Muscle of back (tissue), 11 donors: ENCODE data around the gene RIPPLY3. TPM values are rescaled to one million over a fixed set of nuclear protein-coding genes. Genes with fewer than 3 reads are reported as not detected.
"Not testable (repeated sequence)": the region's sequence is repeated elsewhere in the genome, so short reads cannot be mapped to it uniquely, and the experiment has no call there.

Source experiments
- DNase-seq, 3 donors: peaks; one replicate each; pipeline versions ENCODE4 v3.0.0 to v3.0.0-alpha.2; 2013
- polyA plus RNA-seq, 10 donors: library from polyadenylated mRNA; unstranded; fragments of 120-200 nt; gene quantifications; one replicate each; pipeline ENCODE4 v1.2.1, GENCODE V29; 2013; ENCODE audit not compliant: insufficient read length in 10 of 10

The RIPPLY3 gene
- polyA plus RNA-seq, 10 donors: 0.09 to 0.24 (median 0.17) TPM; not detected in 1

DNA sequence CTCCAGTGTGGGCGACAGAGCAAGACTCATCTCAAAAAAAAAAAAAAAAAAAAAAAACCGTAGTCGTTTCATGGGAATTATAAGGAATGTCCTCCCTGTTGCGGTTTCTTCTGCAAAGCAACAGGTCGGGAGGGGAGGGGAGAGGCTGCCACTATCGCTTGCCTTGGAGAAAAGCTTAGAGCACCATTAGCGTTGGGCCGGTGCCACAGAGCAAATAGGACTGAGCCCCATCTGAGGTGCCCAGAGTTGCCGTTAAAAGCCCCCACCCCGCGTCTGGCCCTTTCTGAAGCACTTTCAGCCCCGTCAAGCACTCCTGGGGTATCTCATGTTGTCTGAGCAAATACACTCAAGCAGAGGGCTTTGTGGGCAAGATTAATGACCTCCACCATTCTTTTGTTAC is 2.2 kb downstream of the RIPPLY3 start:
- no peak for DNase-seq

DNA sequence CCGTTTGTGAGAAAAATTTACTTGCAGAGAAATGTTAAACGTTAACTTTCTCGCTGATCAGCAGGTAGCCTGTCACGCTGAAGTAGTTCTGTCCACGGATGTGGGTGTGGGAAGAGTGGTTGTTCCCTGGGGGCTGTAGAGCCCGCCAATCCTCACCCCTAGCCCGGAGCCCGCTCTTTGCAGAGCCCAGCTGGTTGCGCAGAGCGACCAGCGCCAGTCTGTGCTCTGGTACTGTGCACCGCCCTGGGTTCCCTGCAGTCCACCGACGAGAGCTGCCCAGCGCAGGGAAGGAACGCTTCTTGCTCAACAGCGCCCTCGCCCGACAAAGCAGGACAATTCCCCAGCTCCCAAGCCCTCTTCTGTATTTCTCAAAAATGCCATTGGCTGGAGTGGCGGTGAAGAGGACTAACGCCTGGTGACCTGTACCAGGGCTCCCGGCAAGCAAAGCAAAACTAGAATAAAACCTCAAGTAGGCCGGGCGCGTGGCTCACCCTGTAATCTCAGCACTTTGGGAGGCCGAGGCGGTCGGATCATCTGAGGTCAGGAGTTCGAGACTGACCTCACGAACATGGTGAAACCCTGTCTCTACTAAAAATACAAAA is 3.3 kb downstream of the RIPPLY3 start:
- DNase-seq: peak; percentile 61 to 82 (median 79)

DNA sequence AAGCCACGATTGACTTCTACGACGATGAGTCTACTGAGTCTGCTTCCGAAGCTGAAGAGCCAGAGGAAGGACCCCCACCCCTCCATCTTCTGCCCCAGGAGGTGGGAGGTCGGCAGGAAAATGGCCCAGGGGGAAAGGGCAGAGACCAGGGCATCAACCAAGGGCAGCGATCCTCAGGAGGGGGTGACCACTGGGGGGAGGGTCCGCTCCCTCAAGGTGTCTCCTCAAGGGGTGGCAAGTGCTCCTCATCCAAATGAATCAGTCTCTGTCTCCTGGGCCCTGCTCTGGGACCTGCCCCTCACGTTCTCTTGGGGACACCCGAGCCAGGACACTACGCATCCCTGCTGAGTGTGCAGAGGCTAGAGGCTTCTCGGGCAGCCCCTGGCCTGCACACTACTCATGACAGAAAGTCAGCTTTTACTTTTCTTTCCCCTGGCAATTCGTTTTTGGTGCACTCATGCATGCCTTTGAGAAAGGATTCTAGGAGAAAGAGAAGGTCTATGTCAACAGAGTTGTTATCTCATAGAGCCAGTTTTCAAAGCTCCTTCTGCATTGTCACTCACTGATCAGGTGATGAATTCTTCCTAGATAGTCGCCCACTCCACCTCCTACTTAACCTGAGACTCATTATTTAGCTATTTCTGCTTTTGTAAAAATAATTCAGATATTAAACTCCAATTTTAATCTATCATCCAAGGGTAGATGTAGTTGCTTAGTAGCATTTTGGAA is 11.6 kb downstream of the RIPPLY3 start:
- DNase-seq: no peak

DNA sequence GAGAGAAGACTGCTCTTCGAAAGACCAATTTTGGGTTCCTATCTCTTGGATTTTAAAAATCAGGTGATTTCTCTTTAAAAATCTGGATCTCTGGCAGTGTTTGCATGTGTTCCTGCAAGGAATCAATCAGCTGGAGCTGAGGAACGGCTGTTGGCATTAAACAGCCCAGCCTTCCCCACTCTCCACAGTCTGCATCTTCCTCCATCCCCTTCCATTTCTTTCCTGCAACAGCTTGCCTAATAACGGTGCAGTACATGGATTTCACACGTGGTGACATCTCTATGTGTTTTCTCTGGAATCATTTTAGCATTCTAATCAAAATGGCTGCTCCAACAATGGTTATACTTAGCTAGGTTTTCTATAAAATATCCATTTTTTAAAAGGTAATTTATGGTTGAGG is 20.0 kb downstream of the RIPPLY3 start:
- no peak for DNase-seq

DNA sequence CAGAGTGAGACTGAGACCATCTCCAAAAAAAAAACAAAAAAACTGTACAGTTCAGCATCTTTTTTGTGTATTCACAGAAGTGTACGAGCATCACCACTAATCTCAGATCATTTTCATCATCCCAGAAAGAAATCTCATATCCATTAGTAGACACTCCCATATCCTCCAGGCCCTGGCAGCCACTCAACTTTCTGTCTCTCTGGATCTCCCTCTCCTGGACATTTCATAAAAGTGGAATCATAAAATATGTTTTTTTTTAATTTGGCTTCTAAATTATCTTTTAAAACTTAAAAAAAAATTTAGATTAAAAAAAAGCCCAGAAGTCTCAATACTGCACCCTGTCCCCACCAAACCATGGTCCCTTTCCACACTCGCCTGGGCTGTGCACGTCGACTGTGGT is 22.1 kb downstream of the RIPPLY3 start:
- no peak for DNase-seq

DNA sequence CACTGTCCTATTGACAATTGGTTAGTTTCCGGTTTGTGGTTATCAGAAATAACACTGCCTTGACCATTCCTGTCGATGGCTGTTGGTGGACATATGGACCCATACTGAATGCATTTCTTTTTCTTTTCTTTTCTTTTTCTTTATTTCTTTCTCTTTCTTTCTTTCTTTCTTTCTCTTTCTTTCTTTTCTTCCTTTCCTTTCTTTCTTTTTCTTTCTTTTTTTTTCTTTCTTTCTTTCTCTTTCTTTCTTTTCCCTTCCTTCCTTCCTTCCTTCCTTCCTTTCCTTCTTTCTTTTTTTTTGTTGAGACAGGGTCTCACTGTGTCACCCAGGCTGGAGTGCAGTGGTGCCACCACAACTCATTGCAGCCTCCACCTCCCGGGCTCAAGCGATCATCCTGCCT is 24.4 kb downstream of the RIPPLY3 start:
- DNase-seq: no peak

DNA sequence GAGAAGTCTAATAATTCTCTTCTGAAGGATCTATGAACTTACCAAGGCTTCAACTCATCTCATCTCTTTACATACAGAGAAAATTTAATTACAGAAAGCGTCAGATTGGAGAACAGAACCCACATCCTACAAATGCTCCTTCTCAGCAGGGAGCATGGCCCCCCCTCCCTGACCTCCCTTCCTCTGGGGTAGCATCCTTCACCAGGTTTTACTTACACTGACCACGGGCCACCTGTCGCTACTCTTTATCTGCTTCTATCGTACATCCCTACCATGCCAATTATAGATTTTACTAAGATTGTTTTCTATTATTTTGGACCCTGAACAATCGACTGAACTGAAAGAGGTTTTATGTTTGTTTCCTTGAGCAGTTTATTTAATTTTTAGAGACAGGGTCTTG is 25.8 kb downstream of the RIPPLY3 start:
- no peak for DNase-seq

DNA sequence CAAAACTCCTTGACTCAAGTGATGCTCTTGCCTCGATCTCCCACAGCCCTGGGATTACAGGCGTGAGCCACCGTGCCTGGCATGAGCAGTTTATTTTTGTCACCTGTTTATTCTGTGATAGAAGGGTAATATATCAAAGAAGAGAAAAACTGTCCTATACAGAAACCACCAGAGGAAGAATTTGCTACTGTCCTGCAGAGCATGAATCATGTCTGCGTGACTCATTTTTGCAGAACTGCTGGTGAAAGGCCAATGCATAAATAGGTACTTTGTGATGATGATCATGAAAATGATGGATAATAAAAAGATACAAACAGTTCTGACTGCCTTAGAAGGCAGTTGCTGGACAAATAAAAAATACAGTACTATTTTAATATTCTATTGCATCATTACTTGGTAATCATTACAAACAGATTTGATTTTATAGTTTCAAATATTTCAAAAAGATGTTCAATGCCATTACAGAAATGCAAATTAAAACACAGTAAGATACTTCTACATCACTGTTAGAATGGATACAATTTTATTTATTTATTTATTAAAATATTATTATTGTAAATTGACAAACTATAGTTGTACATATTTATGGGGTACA is 26.5 kb downstream of the RIPPLY3 start:
- peak in 1 of 3 donors; percentile 7 for DNase-seq

DNA sequence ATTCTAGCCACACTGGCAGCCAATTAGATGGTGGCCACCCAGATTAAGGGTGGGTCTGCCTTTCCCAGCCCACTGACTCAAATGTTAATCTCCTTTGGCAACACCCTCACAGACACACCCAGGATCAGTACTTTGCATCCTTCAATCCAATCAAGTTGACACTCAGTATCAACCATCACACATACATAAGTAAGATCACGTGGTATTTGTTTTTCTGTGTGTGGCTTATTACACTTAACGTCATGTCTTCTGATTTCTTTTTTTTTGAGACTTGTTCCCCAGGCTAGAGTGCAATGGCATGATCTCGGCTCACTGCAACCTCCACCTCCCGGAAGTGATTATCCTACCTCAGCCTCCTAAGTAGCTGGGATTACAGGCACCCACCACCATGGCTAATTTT is 27.9 kb downstream of the RIPPLY3 start:
- DNase-seq: not testable (repeated sequence)

DNA sequence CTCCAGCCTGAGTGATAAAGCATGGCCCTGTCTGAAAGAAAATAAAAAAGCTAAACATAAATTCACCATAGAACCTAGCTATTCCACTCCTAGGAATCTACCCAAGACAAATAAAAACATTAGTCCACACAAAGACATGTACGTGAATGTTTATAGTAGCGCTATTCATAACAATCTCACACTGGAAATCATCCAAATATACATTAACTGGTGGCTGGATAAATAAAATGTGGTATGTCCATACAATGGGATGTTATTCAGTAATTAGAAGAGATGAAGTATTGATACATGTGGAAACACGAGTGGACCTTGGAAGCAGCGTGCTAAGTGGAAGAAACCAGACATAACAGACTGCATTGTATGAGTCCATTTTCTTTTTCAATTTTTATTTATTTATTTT is 29.7 kb downstream of the RIPPLY3 start:
- no peak for DNase-seq

DNA sequence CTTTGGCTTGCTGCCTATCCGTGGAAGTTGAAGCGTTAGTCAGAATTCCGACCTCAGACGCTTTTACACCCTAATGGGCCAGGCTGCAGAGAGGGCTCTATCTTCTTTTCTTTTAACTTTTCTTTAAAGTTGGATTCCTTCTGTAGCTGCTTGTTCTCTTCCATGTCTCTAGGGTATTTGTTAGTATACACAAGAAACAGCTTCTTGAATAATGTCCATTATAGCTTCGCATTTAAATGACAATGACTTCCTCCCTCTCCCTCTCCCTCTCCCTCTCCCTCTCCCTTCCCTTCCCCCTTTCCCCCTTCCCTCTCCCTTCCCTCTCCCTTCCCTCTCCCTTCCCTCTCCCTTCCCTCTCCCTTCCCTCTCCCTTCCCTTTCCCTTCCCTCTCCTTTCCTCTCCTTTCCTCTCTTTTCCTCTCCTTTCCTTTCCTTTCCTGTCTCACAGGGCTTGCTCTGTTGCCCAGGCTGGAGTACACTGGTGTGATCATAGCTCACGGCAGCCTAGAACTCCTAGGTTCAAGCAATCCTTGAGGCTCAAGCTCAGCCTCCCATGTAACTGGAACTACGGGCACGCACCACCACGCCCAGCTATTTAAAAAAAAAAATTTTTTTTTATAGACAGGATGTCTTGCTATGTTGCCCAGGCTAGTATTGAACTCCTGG is 33.0 kb downstream of the RIPPLY3 start:
- no peak for DNase-seq

DNA sequence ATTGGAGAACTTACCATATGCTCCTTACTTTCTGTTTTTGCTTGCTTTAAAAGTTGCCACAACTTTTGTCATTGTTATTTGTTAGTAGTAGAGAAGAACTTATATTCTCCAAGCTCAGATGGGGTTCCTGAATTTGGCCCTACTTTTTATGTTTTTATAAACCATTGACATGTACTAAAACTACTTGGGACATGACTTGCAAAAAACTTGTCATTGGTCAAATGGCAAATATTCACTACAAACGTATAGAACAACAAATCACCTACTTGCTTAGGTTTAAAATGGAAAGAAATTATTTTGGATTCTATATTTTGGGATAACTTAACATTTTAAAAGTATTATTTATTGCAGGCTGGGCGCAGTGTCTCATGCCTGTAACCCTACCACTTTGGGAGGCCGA is 33.7 kb downstream of the RIPPLY3 start:
- DNase-seq: no peak

DNA sequence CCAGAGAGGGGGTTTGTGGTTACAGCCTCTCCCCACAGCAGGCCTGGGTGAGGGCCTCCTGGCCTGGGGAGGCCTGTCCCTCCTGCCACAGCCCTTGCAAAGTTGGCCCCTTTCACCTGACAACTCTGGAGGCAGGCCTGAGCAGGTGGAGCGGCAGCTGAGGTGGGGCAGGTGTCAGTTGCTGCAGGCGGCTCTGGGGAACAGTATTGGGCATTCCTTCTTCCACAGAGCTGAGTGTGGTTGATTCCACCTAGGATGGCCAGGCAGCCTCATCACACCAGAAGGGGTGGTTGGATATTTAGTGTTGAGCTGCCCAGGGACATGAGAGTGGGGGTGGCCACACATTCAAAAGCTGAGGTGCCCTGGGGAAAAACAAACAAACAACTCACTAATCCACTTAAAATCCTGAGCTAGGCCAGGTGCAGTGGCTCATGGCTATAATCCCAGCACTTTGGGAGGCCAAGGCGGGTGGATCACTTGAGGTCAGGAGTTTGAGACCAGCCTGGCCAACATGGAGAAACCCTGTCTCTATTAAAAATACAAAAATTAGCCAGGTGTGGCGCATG is 35.3 kb downstream of the RIPPLY3 start:
- DNase-seq: no peak

DNA sequence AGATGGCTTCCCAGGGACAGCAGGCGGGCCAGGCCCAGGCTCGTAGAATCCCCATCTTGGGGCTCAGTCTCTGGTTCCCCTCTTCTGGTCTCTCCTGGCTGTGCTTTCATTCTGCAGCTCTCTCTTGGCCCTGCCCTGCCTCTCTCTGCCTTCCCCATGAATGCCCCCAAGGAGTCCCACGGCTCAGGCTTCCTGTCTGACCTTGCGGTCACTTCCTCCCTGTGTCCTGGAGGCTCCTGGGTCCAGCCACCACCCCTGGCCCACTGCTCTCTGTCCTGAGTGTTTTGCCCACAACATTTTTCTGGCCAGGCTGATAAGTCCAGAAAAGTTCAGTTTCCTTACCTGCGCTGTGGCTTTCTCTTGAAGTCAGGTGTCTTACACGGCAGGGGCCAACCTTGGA is 37.3 kb downstream of the RIPPLY3 start:
- no peak for DNase-seq

DNA sequence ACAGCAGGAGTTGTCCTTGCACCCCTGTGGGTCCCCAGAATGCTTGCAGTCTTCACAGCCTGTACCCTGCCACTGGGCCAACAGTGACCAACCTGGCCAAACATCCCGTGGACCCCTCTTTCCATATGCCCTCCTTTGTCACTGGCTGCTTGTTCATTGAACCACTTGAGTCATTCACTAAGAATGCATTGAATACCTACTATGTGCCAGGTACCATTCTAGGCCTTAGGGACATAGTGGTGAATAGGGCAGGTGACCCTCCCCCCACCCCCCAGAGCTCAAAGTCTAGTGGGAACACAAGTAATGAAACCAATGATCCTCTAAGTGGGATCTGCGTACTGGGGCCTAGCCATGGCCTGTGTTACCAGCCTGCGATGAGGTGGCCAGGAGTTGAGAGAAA is 38.1 kb downstream of the RIPPLY3 start:
- DNase-seq: no peak

DNA sequence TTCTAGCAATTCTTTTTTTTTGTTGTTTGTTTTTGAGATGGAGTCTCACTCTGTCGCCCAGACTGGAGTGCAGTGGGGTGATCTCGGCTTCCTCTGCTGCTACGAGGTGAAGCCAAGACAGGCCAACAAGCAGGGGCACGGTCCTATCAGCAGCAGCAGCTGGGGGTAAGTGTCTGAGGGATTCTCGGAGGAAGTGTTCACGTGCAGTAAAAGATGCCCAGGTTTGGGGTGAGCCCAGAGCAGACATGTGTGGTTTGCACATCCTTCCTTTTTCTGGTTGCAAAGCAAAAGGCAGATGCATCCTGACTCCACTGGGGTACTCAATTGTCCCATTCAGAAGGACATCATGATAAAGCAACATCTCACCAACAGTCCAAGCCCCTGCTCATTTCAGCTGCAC is 38.6 kb downstream of the RIPPLY3 start:
- DNase-seq: no peak

DNA sequence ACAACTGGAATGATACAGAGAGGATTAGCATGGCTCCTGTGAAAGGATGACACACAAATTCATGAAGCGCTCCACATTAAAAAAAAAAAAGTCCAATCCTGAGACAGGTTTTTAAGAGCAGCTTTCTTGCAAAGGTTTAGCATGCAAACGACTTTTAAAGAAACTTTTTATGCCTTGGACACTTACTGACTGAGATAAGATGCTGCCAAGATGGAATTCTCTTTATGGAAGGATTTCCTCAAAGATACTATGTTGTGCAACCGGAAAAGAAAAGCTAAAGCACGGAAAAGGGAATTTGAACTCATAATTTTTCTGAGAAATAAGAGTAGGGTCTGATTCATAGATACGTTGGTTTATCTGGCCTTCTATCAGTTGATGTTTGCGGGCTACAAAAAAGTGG is 39.1 kb downstream of the RIPPLY3 start:
- no peak for DNase-seq

DNA sequence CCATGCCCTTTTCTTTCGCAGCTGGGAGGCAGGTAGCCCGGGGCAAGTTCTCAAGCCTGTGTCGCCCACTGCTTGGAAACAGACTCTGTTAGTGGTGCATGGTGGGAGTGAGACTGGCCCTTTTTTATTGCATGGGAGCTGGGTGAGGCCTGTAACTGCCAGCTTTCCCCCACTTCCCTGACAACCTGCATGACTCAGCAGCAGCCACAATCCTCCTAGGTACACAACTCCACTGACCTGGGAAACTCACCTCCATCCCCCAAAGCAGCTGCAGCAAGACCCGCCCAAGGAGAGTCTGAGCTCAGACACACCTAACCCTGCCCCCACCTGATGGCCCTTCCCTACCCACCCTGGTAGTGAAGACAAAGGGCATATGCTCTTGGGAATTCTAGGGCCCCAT is 40.6 kb downstream of the RIPPLY3 start:
- no peak for DNase-seq

DNA sequence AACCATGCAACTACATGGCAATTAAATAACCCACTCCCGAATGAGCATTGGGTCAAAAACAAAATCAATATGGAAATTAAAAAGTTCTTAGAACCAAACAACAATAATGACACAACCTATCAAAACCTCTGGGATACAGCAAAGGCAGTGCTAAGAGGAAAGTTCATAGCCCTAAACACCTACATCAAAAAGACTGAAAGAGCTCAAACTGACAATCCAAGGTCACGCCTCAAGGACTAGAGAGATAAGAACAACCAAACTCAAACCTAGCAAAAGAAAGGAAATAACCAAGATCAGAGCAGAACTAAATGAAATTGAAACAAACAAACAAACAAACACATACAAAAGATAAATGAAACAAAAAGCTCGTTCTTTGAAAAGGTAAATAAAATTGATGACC is 43.2 kb downstream of the RIPPLY3 start:
- not testable (repeated sequence) for DNase-seq

DNA sequence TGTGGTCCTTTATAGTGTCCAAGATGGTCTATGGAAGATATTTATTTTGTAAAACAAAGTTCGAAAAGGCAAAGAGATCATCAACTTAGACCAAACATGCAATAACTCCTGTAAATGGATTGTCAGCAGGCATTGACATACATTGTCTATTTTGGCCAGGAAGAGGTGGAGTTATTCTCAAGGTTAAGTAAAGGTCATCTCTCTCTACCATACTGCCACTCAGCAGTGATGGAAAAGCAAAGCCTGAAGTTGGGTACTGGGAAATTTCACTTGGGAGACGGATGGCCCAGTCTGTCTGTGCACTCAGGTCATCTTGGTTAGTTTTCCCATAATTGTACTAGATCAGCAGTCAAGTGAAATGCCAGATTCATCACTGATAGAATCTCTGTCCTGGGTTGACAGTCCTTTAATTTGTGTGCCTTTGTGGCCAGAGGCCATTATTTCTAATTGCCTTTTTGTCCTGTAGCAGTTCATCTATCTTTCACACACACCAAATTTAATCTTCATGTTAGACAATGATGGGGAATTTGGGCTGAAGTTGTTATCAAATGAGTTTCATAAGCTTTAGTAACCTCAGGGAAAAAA is 48.9 kb downstream of the RIPPLY3 start:
- no peak for DNase-seq

DNA sequence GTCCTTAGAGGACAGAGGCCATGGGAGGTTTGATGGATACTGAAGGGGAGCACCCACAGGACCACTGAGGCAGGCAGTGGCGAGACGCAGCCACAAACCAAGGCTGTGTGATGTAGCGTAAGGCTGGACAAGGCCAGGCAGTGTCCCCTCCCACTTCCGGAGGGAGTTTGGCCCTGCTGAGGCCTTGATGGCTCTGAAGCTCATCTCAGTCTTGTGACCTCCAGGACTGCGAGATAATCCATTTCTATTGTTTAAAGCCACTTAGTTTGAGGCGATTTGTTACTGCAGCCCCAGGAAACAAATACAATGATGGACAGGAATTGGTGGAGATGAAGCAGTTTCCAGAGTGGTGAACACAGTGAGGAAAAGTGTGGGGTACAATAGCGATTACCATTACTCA is 51.1 kb downstream of the RIPPLY3 start:
- DNase-seq: no peak

DNA sequence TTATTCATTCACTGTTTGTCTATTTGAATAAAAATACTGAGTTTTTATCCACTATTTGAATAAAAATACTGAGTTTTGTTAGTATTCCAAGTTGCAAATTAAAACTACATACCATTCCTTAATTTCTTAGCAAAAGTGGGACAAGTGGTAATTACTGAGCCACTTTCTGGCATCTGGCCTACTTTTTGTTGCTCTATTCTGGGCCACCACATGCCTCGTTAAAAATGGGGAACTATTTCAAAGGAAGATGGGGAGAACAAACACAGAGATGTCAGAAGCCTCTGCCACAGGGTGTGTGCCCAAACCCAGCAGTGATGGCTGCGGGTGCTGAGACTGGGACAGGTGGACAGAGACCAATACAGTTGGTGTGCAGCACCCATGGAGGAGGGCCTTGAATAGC is 51.8 kb downstream of the RIPPLY3 start:
- DNase-seq: no peak
